Smooth muscle cell of the umbilical artery (primary cell): ENCODE results near the gene ZNF587. TPM values are rescaled to one million over a fixed set of nuclear protein-coding genes. Genes with fewer than 3 reads are reported as not detected.

Source experiments
- total RNA-seq: library from RNA; depleted of rRNA; stranded (reverse); fragments of >200 nt; gene quantifications from 2 replicates; pipeline ENCODE4 v1.2.3, GENCODE V29; 2014

The ZNF587 gene
- total RNA-seq = 48.7 and 61.1 TPM in 2 replicates

GRCh38 chr19:57849666-57850473 lies at the start of gene ZNF587:
Gene ZNF587 (plus strand): TSS chr19:57849859. CDS start chr19:57850039, 180 bp downstream.

GRCh38 chr19:57814505-57815246 lies 35.0 kb upstream of the ZNF587 start, which contains the start of gene ZNF552:
Gene ZNF552 (minus strand): TSS chr19:57814913. CDS start chr19:57814743, 170 bp downstream.

DNA sequence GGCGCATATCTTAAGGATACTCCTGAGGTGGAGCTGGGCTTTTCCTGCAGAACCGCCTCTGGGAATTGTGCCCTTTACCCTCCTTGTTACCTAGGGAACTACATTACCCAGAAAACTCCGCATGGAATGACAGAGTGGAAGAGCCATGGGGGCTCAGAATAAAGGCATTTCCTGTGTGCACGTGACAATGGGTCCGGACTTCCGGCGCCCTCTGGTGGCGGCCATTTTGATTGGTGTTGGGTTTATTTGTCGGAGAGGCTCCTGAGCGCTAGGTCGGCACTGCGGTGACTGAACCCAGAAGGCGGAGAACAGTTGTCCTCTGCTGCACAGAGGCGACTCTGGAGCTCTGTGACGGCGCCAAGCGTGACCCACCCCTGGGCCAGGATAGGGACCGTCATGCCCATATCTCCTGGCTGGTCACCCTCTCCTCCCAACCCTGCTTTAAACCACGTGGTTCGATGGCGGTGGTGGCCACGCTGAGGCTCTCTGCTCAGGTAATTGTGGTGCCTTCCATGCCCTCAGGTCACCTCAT lies 19.5 kb upstream of the ZNF587 start, which contains the start of gene ZNF587B:
Gene ZNF587B (plus strand): TSS at position 229 of the 532 bp plus-strand sequence. CDS start 230 bp downstream, at position 459.

DNA sequence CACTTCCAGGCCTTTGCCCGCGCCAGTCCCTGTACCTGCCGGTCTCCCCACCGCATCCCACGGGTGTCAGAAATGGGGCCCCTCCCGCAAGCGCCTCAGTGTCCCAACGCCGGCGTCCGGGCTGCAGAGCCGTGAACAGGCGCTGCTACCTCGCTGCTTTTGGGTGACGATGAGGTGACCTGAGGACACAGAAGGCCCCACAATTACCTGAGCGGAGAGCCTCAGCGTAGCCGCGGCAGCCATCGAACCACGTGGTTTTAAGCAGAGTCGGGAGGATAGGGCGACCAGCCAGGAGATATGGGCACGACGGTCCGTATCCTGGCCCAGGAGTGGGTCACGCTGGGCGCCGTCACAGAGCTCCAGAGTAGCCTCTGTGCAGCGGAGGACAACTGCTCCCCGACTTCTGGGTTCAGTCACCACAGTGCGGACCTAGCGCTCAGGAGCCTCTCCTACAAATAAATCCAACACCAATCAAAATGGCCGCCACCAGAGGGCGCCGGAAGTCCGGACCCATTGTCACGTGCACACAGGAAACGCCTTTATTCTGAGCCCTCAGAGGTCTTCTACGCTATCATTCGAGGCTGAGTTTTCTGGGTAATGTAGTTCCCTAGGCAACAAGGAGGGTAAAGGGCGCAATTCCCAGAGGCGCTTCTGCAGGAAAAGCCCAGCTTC lies 39.0 kb downstream of the ZNF587 start, which contains the start of gene ZNF814:
Gene ZNF814 (minus strand): TSS at position 478 of the 672 bp plus-strand sequence. CDS start 235 bp downstream, at position 243.

Other genes starting within 250 kb of the ZNF587 start
- gene ZNF530, start 250.0 kb upstream of the ZNF587 start, total RNA-seq = 2.1 and 3.0 TPM in 2 replicates
- gene ZNF134, start 235.6 kb upstream of the ZNF587 start, total RNA-seq = 17.9 and 21.1 TPM in 2 replicates
- 11.6 and 11.8 TPM in 2 replicates for gene ZNF211, start 216.7 kb upstream of the ZNF587 start, total RNA-seq
- 0.37 TPM in 1 of 2 replicates, not detected in the other for gene ZSCAN4, start 180.9 kb upstream of the ZNF587 start, total RNA-seq
- gene ZNF551, start 167.9 kb upstream of the ZNF587 start, total RNA-seq = 3.6 and 5.3 TPM in 2 replicates
- gene ZNF154, start 140.7 kb upstream of the ZNF587 start, total RNA-seq = 4.2 and 4.9 TPM in 2 replicates
- gene ZNF671, start 122.2 kb upstream of the ZNF587 start, total RNA-seq = 7.4 and 8.6 TPM in 2 replicates
- gene ZNF776, start 103.0 kb upstream of the ZNF587 start, total RNA-seq = 10.4 and 12.1 TPM in 2 replicates
- gene ZNF586, start 80.2 kb upstream of the ZNF587 start, total RNA-seq = 17.4 and 21.4 TPM in 2 replicates
- gene ZNF552, start 34.9 kb upstream of the ZNF587 start, total RNA-seq = 6.1 and 11.9 TPM in 2 replicates
- gene ZNF587B, start 19.6 kb upstream of the ZNF587 start, total RNA-seq = 26.7 and 31.7 TPM in 2 replicates
- gene ZNF814, start 39.2 kb downstream of the ZNF587 start, total RNA-seq = 4.5 and 7.2 TPM in 2 replicates
- gene ZNF417, start 66.7 kb downstream of the ZNF587 start, total RNA-seq = 23.2 and 23.4 TPM in 2 replicates
- gene ZNF418, start 85.5 kb downstream of the ZNF587 start, total RNA-seq = 5.9 and 6.4 TPM in 2 replicates
- gene ZNF256, start 97.8 kb downstream of the ZNF587 start, total RNA-seq = 3.3 and 3.6 TPM in 2 replicates
- gene C19orf18, start 124.7 kb downstream of the ZNF587 start, total RNA-seq = not detected in 2 replicates
- 14.3 and 14.9 TPM in 2 replicates for gene ZNF606, start 153.0 kb downstream of the ZNF587 start, total RNA-seq
- not detected in 2 replicates for gene ZSCAN1, start 184.2 kb downstream of the ZNF587 start, total RNA-seq
- 3.9 and 4.3 TPM in 2 replicates for gene ZNF135, start 209.4 kb downstream of the ZNF587 start, total RNA-seq
- 40.7 and 51.3 TPM in 2 replicates for gene ZSCAN18, start 248.4 kb downstream of the ZNF587 start, total RNA-seq